Measurements from ENCODE around the gene SLC9A6.

The SLC9A6 gene

GRCh38 chrX:135985157-135985972, at the start of gene SLC9A6:
Gene SLC9A6 (plus strand): TSS chrX:135985435. CDS start chrX:135985659, 224 bp downstream.
- intact Hi-C loops (cut with DNase I) = no loop called here
- peak; percentile 40 to 90 (median 80) for DNase-seq

- no peak for DNase-seq
- intact Hi-C loops (cut with DNase I) = no loop called here
Observed at GRCh38 chrX:135944486-135944885, 40.7 kb upstream of the SLC9A6 start.

DNA sequence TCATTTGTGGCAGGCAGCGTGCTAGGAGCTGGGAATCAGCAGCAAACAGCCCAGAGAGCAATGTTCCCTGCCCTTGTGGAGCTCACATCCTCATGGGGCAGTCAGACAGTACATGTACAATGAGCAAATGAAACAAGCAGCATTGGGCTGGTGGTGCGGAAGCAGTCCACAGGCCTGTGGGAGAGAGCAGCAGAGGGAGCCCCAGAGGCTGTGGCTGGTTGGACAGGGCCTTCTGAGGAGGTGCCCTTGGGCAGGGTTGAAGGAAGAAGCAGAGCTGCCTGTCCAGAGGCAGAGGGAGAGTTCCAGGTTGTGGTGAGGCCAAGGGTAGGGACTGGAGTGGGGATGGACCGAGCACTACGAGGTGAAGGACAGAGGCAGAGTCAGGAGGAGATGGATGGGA, 33.9 kb upstream of the SLC9A6 start:
- DNase-seq = no peak
- intact Hi-C loops (cut with DNase I) = no loop called here

DNA sequence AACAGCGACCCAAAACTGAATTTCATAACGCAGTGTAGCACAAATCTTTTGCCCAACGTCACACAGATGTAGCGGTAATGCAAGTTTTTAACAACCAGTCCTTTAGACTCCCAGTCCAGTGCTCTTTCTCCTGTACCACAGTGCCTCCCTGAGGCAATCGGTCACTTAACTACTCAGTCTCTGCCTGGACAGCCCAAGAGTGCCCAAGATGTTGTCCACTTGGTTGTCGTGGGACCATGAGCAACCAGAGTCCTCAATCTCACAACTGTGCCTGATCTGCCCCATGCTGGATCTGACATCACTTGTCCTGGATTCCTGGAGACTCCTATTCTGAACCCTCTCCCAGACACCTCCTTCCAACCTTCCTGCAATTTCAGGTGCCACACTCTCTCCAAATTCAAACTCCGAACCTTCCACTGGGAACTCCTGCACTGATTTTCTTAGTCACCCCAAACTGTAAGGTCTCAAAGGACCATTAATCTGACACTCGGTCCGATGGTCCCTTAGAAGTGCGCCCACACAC, 12.1 kb upstream of the SLC9A6 start:
- intact Hi-C loops (cut with DNase I) = no loop called here
- DNase-seq = peak in 24 of 42 donors; percentile 3 to 58 (median 22)

- intact Hi-C loops (cut with DNase I) = no loop called here
- DNase-seq = peak; percentile 67 to 91 (median 82)
Observed at GRCh38 chrX:135973548-135974278, 11.5 kb upstream of the SLC9A6 start, which contains the start of gene MMGT1. Gene MMGT1 (minus strand): TSS chrX:135973988. CDS start chrX:135973675, 313 bp downstream.

GRCh38 chrX:135974279-135974856, 10.9 kb upstream of the SLC9A6 start:
- DNase-seq = peak in 41 of 42 donors; percentile 18 to 88 (median 73)
- intact Hi-C loops (cut with DNase I) = no loop called here

- intact Hi-C loops (cut with DNase I) = no loop called here
- no peak for DNase-seq
Observed at GRCh38 chrX:135975421-135975820, 9.8 kb upstream of the SLC9A6 start.

GRCh38 chrX:135977611-135978010, 7.6 kb upstream of the SLC9A6 start:
- intact Hi-C loops (cut with DNase I) = no loop called here
- DNase-seq = no peak

DNA sequence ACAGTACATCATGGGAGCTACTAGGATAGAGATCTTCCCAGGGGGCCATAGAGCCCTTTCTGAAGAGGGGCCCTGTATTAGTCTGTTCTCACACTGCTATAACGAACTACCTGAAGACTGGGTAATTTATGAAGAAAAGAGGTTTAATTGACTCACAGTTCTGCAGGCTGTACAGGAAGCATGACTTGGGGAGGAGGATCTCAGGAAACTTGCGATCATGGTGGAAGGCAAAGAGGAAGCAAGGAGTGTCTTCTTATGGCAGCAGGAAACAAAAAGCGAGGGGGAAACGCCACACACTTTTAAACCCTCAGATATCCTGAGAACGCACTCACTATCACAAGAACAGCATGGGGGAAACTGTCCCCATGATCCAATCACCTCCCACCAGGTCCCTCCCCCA, 4.2 kb upstream of the SLC9A6 start:
- no peak for DNase-seq

DNA sequence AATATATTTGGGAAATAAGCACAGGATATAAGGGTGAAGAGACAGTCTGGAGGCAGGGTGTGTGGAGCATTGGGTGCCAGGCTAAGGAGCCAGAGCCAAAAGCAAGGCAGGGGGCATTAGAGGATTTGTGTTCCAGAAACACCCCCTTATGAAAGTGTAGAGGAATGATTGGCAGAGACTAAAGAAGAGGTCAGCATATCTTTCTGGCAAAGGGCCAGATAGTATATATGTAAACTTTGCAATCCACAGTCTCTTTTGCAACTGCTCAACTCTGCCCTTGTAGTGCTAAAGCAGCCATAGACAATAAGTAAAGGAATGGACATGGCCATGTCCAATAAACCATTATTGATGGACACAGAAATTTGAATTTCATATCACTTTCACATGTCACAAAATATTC, 3.6 kb upstream of the SLC9A6 start:
- no peak for DNase-seq

More for the DNA sequence above, 4.2 kb upstream of the SLC9A6 start:
- intact Hi-C loops (cut with DNase I) = no loop called here

DNA sequence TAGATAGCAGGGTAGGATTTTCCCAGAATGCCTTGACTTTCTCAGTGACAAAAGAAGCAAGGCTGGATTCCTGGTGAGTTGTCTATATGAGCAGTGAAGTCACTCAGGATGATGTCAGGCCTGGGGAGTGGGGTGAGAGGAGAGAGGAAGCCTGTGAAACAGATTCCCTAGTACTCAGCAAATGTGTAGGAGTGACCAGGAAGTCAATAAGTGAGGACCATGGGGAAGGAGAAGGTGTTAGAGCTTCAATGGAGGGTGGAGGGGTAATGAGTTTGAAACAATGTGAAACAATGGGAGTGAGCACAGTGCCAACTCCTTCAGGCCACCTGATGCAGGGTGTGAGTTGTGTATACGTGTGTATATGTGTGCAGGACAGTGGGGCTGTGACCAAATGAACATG, 2.4 kb upstream of the SLC9A6 start:
- DNase-seq = no peak
- intact Hi-C loops (cut with DNase I) = no loop called here

More for the DNA sequence above, 3.6 kb upstream of the SLC9A6 start:
- intact Hi-C loops (cut with DNase I) = no loop called here

- intact Hi-C loops (cut with DNase I) = no loop called here
- no peak for DNase-seq
Observed at GRCh38 chrX:135984256-135984655, 979 bp upstream of the SLC9A6 start.

GRCh38 chrX:135984791-135985156, 461 bp upstream of the SLC9A6 start:
- intact Hi-C loops (cut with DNase I) = no loop called here
- no peak for DNase-seq

DNA sequence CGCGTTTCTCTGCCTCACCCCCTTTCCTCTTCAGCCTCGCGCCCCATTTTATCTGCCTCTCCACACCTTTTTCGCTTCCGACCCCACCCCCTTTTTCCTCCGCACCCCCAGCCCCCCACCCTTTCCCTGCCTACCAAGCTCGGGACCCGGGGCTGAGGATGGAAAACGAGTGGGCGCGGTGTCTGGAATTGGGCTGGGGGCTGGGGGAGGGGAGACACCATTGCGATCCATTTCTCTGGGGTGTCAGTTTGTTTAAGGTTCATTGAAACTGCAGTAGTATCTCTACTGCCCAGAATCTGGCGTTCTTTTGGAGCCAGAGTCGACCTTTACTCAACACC, 707 bp downstream of the SLC9A6 start:
- intact Hi-C loops (cut with DNase I) = no loop called here
- peak in 9 of 42 donors; percentile 0 to 24 (median 8) for DNase-seq

GRCh38 chrX:135988245-135988644, 3.0 kb downstream of the SLC9A6 start:
- no peak for DNase-seq
- intact Hi-C loops (cut with DNase I) = no loop called here

DNA sequence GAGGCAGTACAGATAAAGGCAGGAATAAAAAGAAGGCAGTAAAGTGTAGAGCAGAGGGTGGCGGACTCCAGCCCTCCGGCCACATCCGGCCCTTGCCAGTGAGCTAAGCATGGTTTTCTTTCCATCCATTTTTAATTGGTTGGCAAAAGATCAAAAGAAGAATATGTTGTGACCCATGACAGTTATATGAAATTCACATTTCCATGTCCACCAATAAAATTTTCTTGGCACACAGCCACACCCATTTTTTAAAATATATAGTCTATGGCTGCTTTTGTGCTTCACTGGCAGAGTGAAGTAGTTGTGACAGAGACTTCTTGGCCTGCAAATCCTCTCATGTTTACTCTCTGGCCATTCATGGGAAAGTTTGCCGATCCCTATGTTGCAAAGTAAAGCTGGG, 29.8 kb downstream of the SLC9A6 start:
- DNase-seq = no peak
- intact Hi-C loops (cut with DNase I) = no loop called here

GRCh38 chrX:136016881-136017280, 31.6 kb downstream of the SLC9A6 start:
- intact Hi-C loops (cut with DNase I) = no loop called here
- DNase-seq = no peak

- DNase-seq = no peak
- intact Hi-C loops (cut with DNase I) = no loop called here
Observed at GRCh38 chrX:136019226-136019625, 34.0 kb downstream of the SLC9A6 start.

DNA sequence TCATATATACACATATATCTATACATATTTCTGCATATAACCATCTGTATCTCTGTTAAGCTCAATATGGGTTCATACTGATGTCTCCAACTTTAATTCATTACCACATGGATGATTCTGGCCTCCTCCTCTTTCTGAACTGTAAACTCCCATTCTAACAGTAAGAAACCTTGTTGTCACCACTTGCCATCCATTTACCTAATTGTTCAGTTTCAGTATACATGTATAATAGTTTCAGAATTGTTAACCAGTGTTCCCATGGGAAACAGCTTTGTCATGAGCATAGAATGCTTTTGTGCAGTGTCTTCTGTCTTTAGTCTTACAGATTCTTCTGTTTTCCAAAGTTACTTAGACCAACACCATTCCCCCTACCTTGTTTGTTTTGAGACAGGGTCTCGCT, 35.9 kb downstream of the SLC9A6 start:
- intact Hi-C loops (cut with DNase I) = loop anchor here (10.0 kb wide), 1 partner anchor 144 kb away; no protein-coding TSS in a partner anchor

GRCh38 chrX:136021903-136022302, 36.7 kb downstream of the SLC9A6 start:
- intact Hi-C loops (cut with DNase I) = loop anchor here (10.0 kb wide), 1 partner anchor 143 kb away; no protein-coding TSS in a partner anchor
- DNase-seq = no peak

More for the DNA sequence above, 35.9 kb downstream of the SLC9A6 start:
- DNase-seq = no peak

Data from head of caudate nucleus (tissue), 42 donors.